Osteoblast (primary cell): Measurements from ENCODE around the gene PALS1. TPM values are rescaled to one million over a fixed set of nuclear protein-coding genes. Genes with fewer than 3 reads are reported as not detected.

Source experiments
- DNase-seq: peaks from one replicate; pipeline ENCODE4 v3.0.0; 2011; ENCODE audit warnings: low spot score, mixed read lengths; ENCODE audit not compliant: insufficient read length; ENCODE audit errors: missing footprints
- H2AFZ ChIP-seq: 2 replicates; pipeline ENCODE4 v1.6.0; 2011; ENCODE audit warnings: mild to moderate bottlenecking, low read length
- H3K27ac ChIP-seq: 2 replicates; pipeline ENCODE4 v1.5.1; 2011; ENCODE audit warnings: mild to moderate bottlenecking, low read depth, low read length, moderate library complexity
- H3K27me3 ChIP-seq: 2 replicates; pipeline ENCODE4 v1.6.0; 2012; ENCODE audit warnings: mild to moderate bottlenecking, control low read depth, inconsistent platforms, low read length, moderate library complexity; ENCODE audit not compliant: insufficient read depth
- H3K36me3 ChIP-seq: 2 replicates; pipeline ENCODE4 v1.5.1; 2011; ENCODE audit warnings: mild to moderate bottlenecking, low read length, control low read depth, moderate library complexity; ENCODE audit not compliant: insufficient read depth
- H3K4me1 ChIP-seq: 2 replicates; pipeline ENCODE4 v1.5.1; 2011; ENCODE audit warnings: mild to moderate bottlenecking, low read length, control low read depth, moderate library complexity; ENCODE audit not compliant: insufficient read depth
- H3K4me2 ChIP-seq: 2 replicates; pipeline ENCODE4 v1.6.0; 2011; ENCODE audit warnings: mild to moderate bottlenecking, low read length; ENCODE audit not compliant: insufficient read depth
- H3K4me3 ChIP-seq: fragments of 200-600 bp; sonication (generic); 3 replicates; pipeline ENCODE4 v1.5.1; 2012; ENCODE audit warnings: mild to moderate bottlenecking, low read length, inconsistent platforms; ENCODE audit not compliant: insufficient read depth
- H3K79me2 ChIP-seq: 2 replicates; pipeline ENCODE4 v1.6.0; 2012; ENCODE audit warnings: mild to moderate bottlenecking, low read length, control low read depth, inconsistent platforms; ENCODE audit not compliant: insufficient read depth
- H3K9me3 ChIP-seq: 2 replicates; pipeline ENCODE4 v1.5.1; 2011; ENCODE audit warnings: low read depth, low read length, control low read depth
- H4K20me1 ChIP-seq: 2 replicates; pipeline ENCODE4 v1.6.0; 2012; ENCODE audit warnings: mild to moderate bottlenecking, low read length, control low read depth; ENCODE audit not compliant: insufficient read depth
- CTCF ChIP-seq: IDR thresholded peaks from 2 replicates; pipeline ENCODE4 v1.5.1; 2011; ENCODE audit warnings: mild to moderate bottlenecking, low read depth, low read length, moderate library complexity; ENCODE audit errors: extremely low read depth
- total RNA-seq: library from RNA; depleted of rRNA; stranded (reverse); fragments of >200 nt; gene quantifications from 2 replicates; pipeline ENCODE4 v1.2.3, GENCODE V29; 2012

PALS1 gene
- 21.2 and 21.7 TPM in 2 replicates for total RNA-seq

GRCh38 chr14:67241411-67242167 lies at the start of gene PALS1:
TSS of gene PALS1 (plus strand) at chr14:67241435. CDS start at chr14:67279171, 37,736 bp downstream.
- Histone ChIP-seq H3K36me3 (no peaks in the 10 kb centered on the region), H3K4me2 (peak within 1 kb of the TSS; percentile 97), H3K9me3 (no peaks in the 10 kb centered on the region), H3K27ac (peak within 1 kb of the TSS; percentile 89), H3K4me3 (peak within 1 kb of the TSS; percentile 94), H3K27me3 (no peaks in the 10 kb centered on the region), H3K79me2 (peaks cover 46% of the 10 kb centered on the region), H2AFZ (peak within 1 kb of the TSS; percentile 86), H4K20me1 (peaks cover 10% of the 10 kb centered on the region), H3K4me1 (peaks cover 15% of the 10 kb centered on the region)
- no peak for TF ChIP-seq CTCF
- peak; percentile 77 for DNase-seq

- Histone ChIP-seq H3K36me3 (no peaks in the 10 kb centered on the region), H3K4me3 (no peak overlapping the region), H2AFZ (peak overlapping the region; percentile 45), H3K27ac (no peak overlapping the region), H3K9me3 (no peaks in the 10 kb centered on the region), H3K4me2 (peak overlapping the region; percentile 42), H4K20me1 (no peaks in the 10 kb centered on the region), H3K79me2 (no peaks in the 10 kb centered on the region), H3K27me3 (no peaks in the 10 kb centered on the region), H3K4me1 (peaks cover 21% of the 10 kb centered on the region)
- no peak for TF ChIP-seq CTCF
- DNase-seq, result no peak
These were observed 49.4 kb upstream of the PALS1 start for GRCh38 chr14:67191768-67192290.

GRCh38 chr14:67192366-67192765 lies 48.9 kb upstream of the PALS1 start:
- Histone ChIP-seq H2AFZ (no peak overlapping the region), H3K9me3 (no peaks in the 10 kb centered on the region), H3K4me3 (no peak overlapping the region), H4K20me1 (no peaks in the 10 kb centered on the region), H3K36me3 (no peaks in the 10 kb centered on the region), H3K4me2 (no peak overlapping the region), H3K27me3 (no peaks in the 10 kb centered on the region), H3K4me1 (peaks cover 15% of the 10 kb centered on the region), H3K27ac (no peak overlapping the region), H3K79me2 (no peaks in the 10 kb centered on the region)
- TF ChIP-seq CTCF, result no peak
- no peak for DNase-seq

- Histone ChIP-seq H2AFZ (peak overlapping the region; percentile 41), H3K4me1 (peaks cover 4% of the 10 kb centered on the region), H4K20me1 (no peaks in the 10 kb centered on the region), H3K4me2 (no peak overlapping the region), H3K79me2 (no peaks in the 10 kb centered on the region), H3K36me3 (no peaks in the 10 kb centered on the region), H3K27ac (no peak overlapping the region), H3K9me3 (no peaks in the 10 kb centered on the region), H3K27me3 (no peaks in the 10 kb centered on the region), H3K4me3 (no peak overlapping the region)
- TF ChIP-seq CTCF, result no peak
- no peak for DNase-seq
These were observed 46.0 kb upstream of the PALS1 start for GRCh38 chr14:67195279-67195678.
